KBM-7 (cell line): ENCODE data around the gene LEO1.
A peak's percentile ranks its signal among the peaks of the same experiment; 100 is the strongest.
"Not testable (repeated sequence)": the region's sequence is repeated elsewhere in the genome, so short reads cannot be mapped to it uniquely, and the experiment has no call there.

Source experiments
- DNase-seq: peaks from one replicate; pipeline ENCODE4 v3.0.0-alpha.2; 2015
- in situ Hi-C: fragments of 300-500 bp; cut with MboI; formaldehyde crosslinking; loops from 2 replicates; pipeline ENCODE4 v1.14.3; 2020; ENCODE audit warnings: low sequenced_read_pairs, low pct_unique_long_range_greater_than_20kb, mixed read lengths

The LEO1 gene

GRCh38 chr15:52005748-52006701 is 34.4 kb upstream of the LEO1 start:
- DNase-seq, result no peak
- in situ Hi-C loops, result no loop called here

GRCh38 chr15:52004806-52005205 is 33.2 kb upstream of the LEO1 start:
- in situ Hi-C loops, result no loop called here
- no peak for DNase-seq

GRCh38 chr15:52003710-52004109 is 32.1 kb upstream of the LEO1 start:
- DNase-seq, result no peak
- in situ Hi-C loops, result no loop called here

GRCh38 chr15:52003089-52003488 is 31.5 kb upstream of the LEO1 start:
- in situ Hi-C loops, DNase-seq: not testable (repeated sequence)

GRCh38 chr15:52002351-52002750 is 30.8 kb upstream of the LEO1 start:
- in situ Hi-C loops, result no loop called here
- DNase-seq, result no peak

- in situ Hi-C loops, result no loop called here
Observed at GRCh38 chr15:51992953-51993352, 21.4 kb upstream of the LEO1 start.

GRCh38 chr15:51991141-51991540 is 19.6 kb upstream of the LEO1 start:
- in situ Hi-C loops, result no loop called here
- DNase-seq, result no peak

More at GRCh38 chr15:51992953-51993352, 21.4 kb upstream of the LEO1 start:
- DNase-seq, result no peak

- DNase-seq, result no peak
- in situ Hi-C loops, result no loop called here
Observed at GRCh38 chr15:51982770-51983103, 11.2 kb upstream of the LEO1 start.

GRCh38 chr15:51982013-51982769 is 10.6 kb upstream of the LEO1 start:
- peak; percentile 95 for DNase-seq
- in situ Hi-C loops, result no loop called here

- no peak for DNase-seq
- in situ Hi-C loops, result no loop called here
Observed at GRCh38 chr15:51973775-51974174, 2.2 kb upstream of the LEO1 start.

GRCh38 chr15:51973220-51973619 is 1.6 kb upstream of the LEO1 start:
- in situ Hi-C loops, result no loop called here

GRCh38 chr15:51971032-51971374 is 575 bp downstream of the LEO1 start:
- no peak for DNase-seq
- in situ Hi-C loops, result no loop called here

More at GRCh38 chr15:51973220-51973619, 1.6 kb upstream of the LEO1 start:
- DNase-seq, result no peak

- in situ Hi-C loops, result no loop called here
- no peak for DNase-seq
Observed at GRCh38 chr15:51970132-51970817, 1.3 kb downstream of the LEO1 start.

- in situ Hi-C loops, result no loop called here
- DNase-seq, result peak; percentile 20
Observed at GRCh38 chr15:51969728-51970127, 1.9 kb downstream of the LEO1 start.

- DNase-seq, result peak; percentile 9
- in situ Hi-C loops, result no loop called here
Observed at GRCh38 chr15:51967583-51967982, 4.0 kb downstream of the LEO1 start.

- in situ Hi-C loops, result no loop called here
- no peak for DNase-seq
Observed at GRCh38 chr15:51966192-51966591, 5.4 kb downstream of the LEO1 start.

GRCh38 chr15:51965691-51966090 is 5.9 kb downstream of the LEO1 start:
- in situ Hi-C loops, result no loop called here
- DNase-seq, result no peak

- DNase-seq, result no peak
- in situ Hi-C loops, result no loop called here
Observed at GRCh38 chr15:51955504-51955903, 16.1 kb downstream of the LEO1 start.

GRCh38 chr15:51952805-51953204 is 18.8 kb downstream of the LEO1 start:
- no peak for DNase-seq
- in situ Hi-C loops, result no loop called here

GRCh38 chr15:51947124-51947523 is 24.5 kb downstream of the LEO1 start:
- DNase-seq, result no peak
- in situ Hi-C loops, result no loop called here
